ENCODE data around the gene MTX2.

The MTX2 gene

GRCh38 chr2:176378323-176378722 is 109.1 kb downstream of the MTX2 start:
- no peak for DNase-seq (ENCODE audit: low spot score)

DNA sequence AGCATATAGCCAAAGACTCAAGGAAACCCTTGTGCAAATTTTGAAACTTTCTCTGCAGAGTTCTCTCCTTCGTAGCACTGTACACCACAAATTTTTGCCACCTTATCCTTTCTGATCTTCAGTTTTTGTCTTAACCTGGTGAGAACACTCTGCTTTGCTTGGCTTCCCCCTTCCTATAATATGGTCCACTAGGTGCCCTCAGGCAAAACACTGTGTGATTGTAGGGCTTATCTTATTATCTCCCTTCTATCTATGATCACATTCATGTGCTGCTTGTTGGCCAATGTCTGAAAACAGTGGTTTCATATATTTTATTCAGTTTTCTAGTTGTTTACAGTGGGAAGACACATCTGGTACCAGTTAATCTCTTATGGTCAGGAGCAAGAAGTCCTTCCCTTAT is 111.1 kb downstream of the MTX2 start:
- no peak for DNase-seq (ENCODE audit: low spot score)

- DNase-seq (ENCODE audit: low spot score) = no peak
These were observed 113.9 kb downstream of the MTX2 start for GRCh38 chr2:176383100-176383499.

- DNase-seq (ENCODE audit: low spot score) = no peak
These were observed 114.7 kb downstream of the MTX2 start for GRCh38 chr2:176383836-176384442.

DNA sequence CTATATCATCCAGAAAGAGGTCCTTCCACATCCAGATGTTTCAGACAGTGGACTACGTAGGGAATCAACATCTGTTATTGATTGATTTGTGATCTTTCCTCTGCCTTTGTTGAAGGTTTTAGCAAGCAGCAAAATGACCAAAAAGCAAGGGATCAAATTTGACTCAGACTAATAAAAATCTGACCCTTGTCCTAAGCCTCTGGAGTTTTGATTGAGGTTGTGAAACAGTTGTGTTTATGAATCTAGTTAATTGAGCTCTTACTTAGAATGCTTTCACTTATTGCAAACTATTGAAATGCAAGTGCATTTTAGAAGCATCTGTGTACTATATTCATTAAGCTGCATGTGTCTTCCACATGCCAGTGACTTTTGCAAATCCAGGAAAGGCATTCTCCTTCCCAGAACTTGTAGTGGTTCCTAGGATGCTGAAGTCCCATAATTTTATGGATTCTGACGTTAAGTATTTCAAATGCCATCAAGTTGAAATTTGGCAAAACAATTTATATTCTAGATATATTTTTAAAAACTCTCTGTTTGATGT is 116.0 kb downstream of the MTX2 start:
- DNase-seq (ENCODE audit: low spot score) = no peak

- no peak for DNase-seq (ENCODE audit: low spot score)
These were observed 116.6 kb downstream of the MTX2 start for GRCh38 chr2:176385838-176386237.

All from CD4-positive, alpha-beta T cell treated with Interleukin-15 for 4 hours (primary cell).